Gastroesophageal sphincter (tissue), 3 donors: ENCODE results near the gene CDH13.

Experiments used
- CTCF ChIP-seq, 4 experiments: fragments of 200-600 bp in 2 of 4; fragments of 450-650 bp in 2 of 4; sonication (generic) in 1 of 4; IDR thresholded peaks; one replicate each; pipeline ENCODE4 v1.5.1; 2017 to 2019; ENCODE audit warnings: antibody characterized with exemption in 4 of 4, mild to moderate bottlenecking in 2 of 4, moderate library complexity in 2 of 4
- EP300 ChIP-seq: sonication (generic); formaldehyde crosslinking; IDR thresholded peaks from one replicate; pipeline ENCODE4 v1.6.1; 2017; ENCODE audit warnings: antibody characterized with exemption, mild to moderate bottlenecking
- POLR2A ChIP-seq, 2 donors: fragments of 450-650 bp; IDR thresholded peaks; one replicate each; pipeline ENCODE4 v1.6.1; 2017; ENCODE audit warnings: antibody characterized with exemption in 2 of 2, mild to moderate bottlenecking in 2 of 2, moderate library complexity in 1 of 2
- POLR2AphosphoS5 ChIP-seq: sonication (generic); formaldehyde crosslinking; IDR thresholded peaks from one replicate; pipeline ENCODE4 v1.6.1; 2017; ENCODE audit warnings: antibody characterized with exemption

- TF ChIP-seq CTCF (IDR thresholded peaks at IDR 0.05) (no peak), POLR2A (IDR thresholded peaks at IDR 0.05) (no peak), EP300 (no peak), POLR2AphosphoS5 (no peak)
Observed at GRCh38 chr16:83722456-83723183, 1095.9 kb downstream of the CDH13 start.
